Heart left ventricle (tissue), 13 donors: ENCODE data around the gene FXYD2.

Experiments
- POLR2A ChIP-seq, 2 donors: fragments of 450-650 bp; IDR thresholded peaks; one replicate each; pipeline ENCODE4 v1.6.1; 2017; ENCODE audit warnings: antibody characterized with exemption in 2 of 2, mild to moderate bottlenecking in 2 of 2, moderate library complexity in 2 of 2
- TF ChIP-seq, protein P1 (sequence below), 12 donors: fragments of 200-600 bp; sonication (generic) in 4 of 12; IDR thresholded peaks; one replicate each; pipeline versions ENCODE4 v1.5.0 to v1.8.0; 2018 to 2022; ENCODE audit warnings: antibody characterized with exemption in 12 of 12, mild to moderate bottlenecking in 5 of 12
- donor health status: ischemic (EF 13 %, LVEDD 7.1; RV severe dilation, severe dysfunction).
- donor health status: DM: no; HTN: yes; CAD: no.
- donor health status: DM: no; HTN: no; CAD: no.
- donor health status: ischemic (EF 25% LVEDD 6.9; RV normal size, moderate dysfunction).
- donor health status: ischemic (EF 25% LVEDD 5.7; RV mildly dilated, moderate dysfunction).
- donor health status: ischemic (EF 35%, LVEDD 5.7; RV mildly dilated, moderate dysfunction).
- donor health status: nonischemic (EF 11% LVEDD 7.7; RV severe dilation, severe dysfunction).
- donor health status: DM: yes; HTN: yes; CAD: no.
- donor health status: PGD.
- donor health status: ischemic (EF 29% LVEDD 5.4; RV normal size, mild dysfunction).
- donor health status: nonischemic (EF 23%, LVEDD 6.1; RV moderate dilation, normal function).

DNA sequence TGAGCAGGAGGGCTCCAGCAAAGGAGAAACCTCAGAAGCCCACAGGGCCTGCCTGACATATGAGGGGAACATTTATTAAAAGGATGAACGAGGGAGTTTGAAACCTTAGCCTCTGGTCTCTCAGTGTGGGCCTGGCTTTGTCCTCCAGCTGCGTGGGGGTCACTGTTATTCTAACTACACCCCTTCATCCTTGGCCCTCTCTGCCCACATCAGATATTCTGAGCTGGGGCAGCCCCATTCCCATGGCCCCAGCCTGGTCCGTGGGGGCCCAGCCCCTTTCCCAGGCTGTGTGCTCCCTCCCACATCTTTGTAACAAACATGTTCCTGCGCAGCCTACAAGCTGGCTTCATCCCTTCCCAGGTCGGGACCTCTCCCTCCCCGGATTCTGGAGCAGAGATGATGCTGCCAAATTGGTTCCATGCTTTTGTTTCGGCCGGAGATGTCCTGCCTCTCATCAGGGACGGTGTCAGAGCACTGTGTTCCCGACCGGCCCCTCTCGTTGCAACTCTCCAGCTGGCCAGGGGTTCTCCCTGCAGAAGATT lies 47.9 kb upstream of the FXYD2 start:
- TF ChIP-seq, protein P1, sequence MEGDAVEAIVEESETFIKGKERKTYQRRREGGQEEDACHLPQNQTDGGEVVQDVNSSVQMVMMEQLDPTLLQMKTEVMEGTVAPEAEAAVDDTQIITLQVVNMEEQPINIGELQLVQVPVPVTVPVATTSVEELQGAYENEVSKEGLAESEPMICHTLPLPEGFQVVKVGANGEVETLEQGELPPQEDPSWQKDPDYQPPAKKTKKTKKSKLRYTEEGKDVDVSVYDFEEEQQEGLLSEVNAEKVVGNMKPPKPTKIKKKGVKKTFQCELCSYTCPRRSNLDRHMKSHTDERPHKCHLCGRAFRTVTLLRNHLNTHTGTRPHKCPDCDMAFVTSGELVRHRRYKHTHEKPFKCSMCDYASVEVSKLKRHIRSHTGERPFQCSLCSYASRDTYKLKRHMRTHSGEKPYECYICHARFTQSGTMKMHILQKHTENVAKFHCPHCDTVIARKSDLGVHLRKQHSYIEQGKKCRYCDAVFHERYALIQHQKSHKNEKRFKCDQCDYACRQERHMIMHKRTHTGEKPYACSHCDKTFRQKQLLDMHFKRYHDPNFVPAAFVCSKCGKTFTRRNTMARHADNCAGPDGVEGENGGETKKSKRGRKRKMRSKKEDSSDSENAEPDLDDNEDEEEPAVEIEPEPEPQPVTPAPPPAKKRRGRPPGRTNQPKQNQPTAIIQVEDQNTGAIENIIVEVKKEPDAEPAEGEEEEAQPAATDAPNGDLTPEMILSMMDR (IDR thresholded peaks at IDR 0.05), result no peak
- no peak for TF ChIP-seq POLR2A (IDR thresholded peaks at IDR 0.05)
